ENCODE measurements around the gene GABPB2.

The GABPB2 gene

DNA sequence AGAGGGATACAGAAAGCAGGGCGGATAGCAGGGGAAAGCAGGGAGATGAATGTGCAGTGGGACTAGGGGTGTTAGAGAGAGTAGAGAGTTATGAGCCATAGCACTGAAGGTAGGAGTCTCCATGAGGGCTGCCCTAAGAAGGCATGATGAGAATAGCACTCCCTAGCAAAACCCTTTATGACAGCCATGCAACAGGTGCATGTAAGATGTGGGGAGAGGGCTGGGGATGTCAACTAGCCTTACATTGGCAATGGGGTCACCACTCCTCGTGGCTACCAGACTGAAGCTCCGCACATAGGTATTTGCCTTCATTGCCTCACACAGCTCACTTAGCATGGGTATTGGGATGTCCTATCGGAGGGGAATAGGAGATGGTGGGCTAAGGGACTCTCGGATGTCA lies 100.6 kb downstream of the GABPB2 start:
- no peak for DNase-seq (ENCODE audit: insufficient read length, low spot score)
- no peak for FAIRE-seq
- no peak for TF ChIP-seq PAX5 (IDR thresholded peaks at IDR 0.05; ENCODE audit: insufficient read depth, low read length, severe bottlenecking)
- TF ChIP-seq POU2F2 (IDR thresholded peaks at IDR 0.05; ENCODE audit: low read depth, low read length): no peak
- TF ChIP-seq POLR2AphosphoS5 (IDR thresholded peaks at IDR 0.05; ENCODE audit: low read depth, low read length): no peak
- no peak for TF ChIP-seq TAF1 (IDR thresholded peaks at IDR 0.05; ENCODE audit: low read depth, low read length)
- TF ChIP-seq POLR2A (IDR thresholded peaks at IDR 0.05; ENCODE audit: low read depth, low read length): no peak
- no peak for TF ChIP-seq SPI1 (IDR thresholded peaks at IDR 0.05; ENCODE audit: low read depth, low read length)
